K562 (cell line): ENCODE data around the gene SPATA2L. TPM values are rescaled to one million over a fixed set of nuclear protein-coding genes. Genes with fewer than 3 reads are reported as not detected.
A peak's percentile ranks its signal among the peaks of the same experiment; 100 is the strongest.

ENCODE experiments used
- AFF4 ChIP-seq: sonication (generic); formaldehyde crosslinking; IDR thresholded peaks from 2 replicates; pipeline ENCODE4 v1.8.0; 2023; ENCODE audit warnings: mild to moderate bottlenecking, missing genetic modification reagents
- ARID4B ChIP-seq: sonication (generic); formaldehyde crosslinking; IDR thresholded peaks from 2 replicates; pipeline ENCODE4 v1.8.0; 2022; ENCODE audit warnings: mild to moderate bottlenecking, missing genetic modification reagents
- CGGBP1 ChIP-seq: fragments of 250-450 bp; sonication (Bioruptor Pico); IDR thresholded peaks from 2 replicates; pipeline ENCODE4 v1.9.0; 2021; ENCODE audit warnings: mild to moderate bottlenecking
- HNRNPK ChIP-seq: fragments of 200-400 bp; formaldehyde crosslinking; IDR thresholded peaks from one replicate; pipeline ENCODE4 v1.6.1; 2018; ENCODE audit warnings: mild to moderate bottlenecking, low read depth, low read length; ENCODE audit not compliant: poor library complexity, severe bottlenecking
- MECOM ChIP-seq: fragments of 250-450 bp; sonication (Bioruptor Pico); IDR thresholded peaks from 2 replicates; pipeline ENCODE4 v1.8.0; 2022; ENCODE audit warnings: inconsistent platforms
- NR1H2 ChIP-seq: sonication (generic); formaldehyde crosslinking; IDR thresholded peaks from 2 replicates; pipeline ENCODE4 v1.4.0; 2020; ENCODE audit warnings: mild to moderate bottlenecking, missing genetic modification reagents
- STAT6 ChIP-seq: sonication (generic); formaldehyde crosslinking; IDR thresholded peaks from 2 replicates; pipeline ENCODE4 v1.8.1; 2023; ENCODE audit warnings: mild to moderate bottlenecking, missing genetic modification reagents
- polyA plus RNA-seq, 8 experiments: library from polyadenylated mRNA; depleted of rRNA in 4 of 8; stranded (reverse) in 5 of 8; unstranded in 3 of 8; fragments of >200 nt; fragmentation: Nextera tagmentation in 2 of 8; fragmentation: Illumina TruSeq in 1 of 8; extraction: Ambion mirVana in 2 of 8; extraction: Trizol in 1 of 8; gene quantifications; 2 replicates each; pipeline versions ENCODE4 v1.2.1 to v1.2.3, GENCODE V29; 2011 to 2014; ENCODE audit warnings: inconsistent platforms in 1 of 8, missing spikeins in 1 of 8
- total RNA-seq, 7 experiments: library from RNA; depleted of rRNA in 6 of 7; stranded (reverse); fragments of >200 nt in 6 of 7; fragmentation: Illumina TruSeq in 2 of 7; extraction: Trizol in 2 of 7; gene quantifications; 2 replicates each; pipeline versions ENCODE4 v1.2.1 to v1.2.3, GENCODE V29; 2011 to 2021; ENCODE audit warnings: low replicate concordance in 1 of 7

The SPATA2L gene
- total and polyA plus RNA-seq, 9 of the 15 experiments (the other 6 are each of a cell fraction or from before 2014, with no cell fraction given) = 0.13 to 19.2 (median 4.8) TPM; not detected in 1

DNA sequence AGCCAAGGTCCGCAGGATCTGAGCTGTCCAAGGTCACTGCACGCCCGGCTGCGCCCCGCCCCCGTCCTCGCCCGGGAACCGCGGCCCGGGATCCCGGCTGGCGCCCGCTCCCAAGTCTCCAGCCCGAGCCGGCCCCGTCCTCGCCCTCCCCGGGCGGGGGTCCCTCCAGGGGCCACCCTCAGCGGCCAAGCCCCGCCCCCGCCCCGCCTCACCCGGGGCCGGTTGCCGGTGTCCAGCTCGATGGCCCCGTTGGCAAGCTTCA lies 19.0 kb upstream of the SPATA2L start (continued):
- TF ChIP-seq HNRNPK = no peak
- peak; percentile 81; the same call in 1 of the 2 replicates for TF ChIP-seq NR1H2
- TF ChIP-seq AFF4 (CRISPR knock-in tag) = peak; percentile 64; the same call in 1 of the 2 replicates
- no peak for TF ChIP-seq CGGBP1
- no peak for TF ChIP-seq MECOM (CRISPR knock-in tag)
- TF ChIP-seq STAT6 (CRISPR knock-in tag) = peak; percentile 84; the same call in 1 of the 2 replicates
- 0 out of 2 replicates have a peak, but pooled peaks have one; percentile 8 for TF ChIP-seq ARID4B
